ENCODE measurements around the gene C3orf18.

Gene C3orf18

GRCh38 chr3:50609763-50610085 is 42.2 kb upstream of the C3orf18 start:
- Histone ChIP-seq H3K27me3 (ENCODE audit: control insufficient read depth in 1 of 2, insufficient read depth in 2 of 2, low read length in 2 of 2) (no peaks in the 10 kb centered on the region), H3K4me3 (ENCODE audit: low read length in 2 of 2) (peak overlapping the region; percentile 63 to 85), H3K4me1 (ENCODE audit: control insufficient read depth, insufficient read depth, low read length) (peaks cover 45% of the 10 kb centered on the region), H3K27ac (ENCODE audit: low read length) (no peak overlapping the region), H3K9ac (ENCODE audit: low read length in 2 of 2) (no peak overlapping the region), H3K9me3 (ENCODE audit: control insufficient read depth in 2 of 2, low read length in 2 of 2) (no peaks in the 10 kb centered on the region), H3K36me3 (ENCODE audit: control insufficient read depth in 2 of 2, insufficient read depth in 2 of 2, low read length in 2 of 2) (peaks cover 10 to 16% of the 10 kb centered on the region in 2 donors)

GRCh38 chr3:50609071-50609762 is 41.7 kb upstream of the C3orf18 start:
- peak overlapping the region in 1 of 2 donors; percentile 85 for H3K4me3 ChIP-seq (ENCODE audit: low read length in 2 of 2)
- H3K9ac ChIP-seq (ENCODE audit: low read length in 2 of 2), result no peak overlapping the region

GRCh38 chr3:50608278-50608677 is 40.7 kb upstream of the C3orf18 start:
- peaks cover 42% of the 10 kb centered on the region for H3K4me1 ChIP-seq (ENCODE audit: control insufficient read depth, insufficient read depth, low read length)

More at GRCh38 chr3:50609071-50609762, 41.7 kb upstream of the C3orf18 start:
- H3K27ac ChIP-seq (ENCODE audit: low read length), result no peak overlapping the region
- H3K4me1 ChIP-seq (ENCODE audit: control insufficient read depth, insufficient read depth, low read length), result peaks cover 43% of the 10 kb centered on the region
- H3K27me3 ChIP-seq (ENCODE audit: control insufficient read depth in 1 of 2, insufficient read depth in 2 of 2, low read length in 2 of 2), result no peaks in the 10 kb centered on the region
- H3K36me3 ChIP-seq (ENCODE audit: control insufficient read depth in 2 of 2, insufficient read depth in 2 of 2, low read length in 2 of 2), result peaks cover 13 to 19% of the 10 kb centered on the region in 2 donors
- H3K9me3 ChIP-seq (ENCODE audit: control insufficient read depth in 2 of 2, low read length in 2 of 2), result no peaks in the 10 kb centered on the region

GRCh38 chr3:50607271-50608091 is 39.9 kb upstream of the C3orf18 start:
- no peaks in the 10 kb centered on the region for H3K9me3 ChIP-seq (ENCODE audit: control insufficient read depth in 2 of 2, low read length in 2 of 2)
- H3K4me3 ChIP-seq (ENCODE audit: low read length in 2 of 2), result no peak overlapping the region
- no peak overlapping the region for H3K27ac ChIP-seq (ENCODE audit: low read length)
- no peak overlapping the region for H3K9ac ChIP-seq (ENCODE audit: low read length in 2 of 2)
- peaks cover 13 to 23% of the 10 kb centered on the region in 2 donors for H3K36me3 ChIP-seq (ENCODE audit: control insufficient read depth in 2 of 2, insufficient read depth in 2 of 2, low read length in 2 of 2)
- no peaks in the 10 kb centered on the region for H3K27me3 ChIP-seq (ENCODE audit: control insufficient read depth in 1 of 2, insufficient read depth in 2 of 2, low read length in 2 of 2)
- peaks cover 46% of the 10 kb centered on the region for H3K4me1 ChIP-seq (ENCODE audit: control insufficient read depth, insufficient read depth, low read length)

More at GRCh38 chr3:50608278-50608677, 40.7 kb upstream of the C3orf18 start:
- no peaks in the 10 kb centered on the region for H3K9me3 ChIP-seq (ENCODE audit: control insufficient read depth in 2 of 2, low read length in 2 of 2)
- peak overlapping the region in 1 of 2 donors; percentile 8 for H3K4me3 ChIP-seq (ENCODE audit: low read length in 2 of 2)
- peak overlapping the region in 1 of 2 donors; percentile 13 for H3K9ac ChIP-seq (ENCODE audit: low read length in 2 of 2)
- H3K36me3 ChIP-seq (ENCODE audit: control insufficient read depth in 2 of 2, insufficient read depth in 2 of 2, low read length in 2 of 2), result peaks cover 13 to 23% of the 10 kb centered on the region in 2 donors
- H3K27ac ChIP-seq (ENCODE audit: low read length), result no peak overlapping the region
- no peaks in the 10 kb centered on the region for H3K27me3 ChIP-seq (ENCODE audit: control insufficient read depth in 1 of 2, insufficient read depth in 2 of 2, low read length in 2 of 2)

- Histone ChIP-seq H3K4me3 (ENCODE audit: low read length in 2 of 2) (no peak overlapping the region), H3K27ac (ENCODE audit: low read length) (no peak overlapping the region), H3K9ac (ENCODE audit: low read length in 2 of 2) (peak overlapping the region in 1 of 2 donors; percentile 21), H3K9me3 (ENCODE audit: control insufficient read depth in 2 of 2, low read length in 2 of 2) (no peaks in the 10 kb centered on the region), H3K36me3 (ENCODE audit: control insufficient read depth in 2 of 2, insufficient read depth in 2 of 2, low read length in 2 of 2) (peaks cover 13 to 23% of the 10 kb centered on the region in 2 donors), H3K27me3 (ENCODE audit: control insufficient read depth in 1 of 2, insufficient read depth in 2 of 2, low read length in 2 of 2) (no peaks in the 10 kb centered on the region), H3K4me1 (ENCODE audit: control insufficient read depth, insufficient read depth, low read length) (peaks cover 48% of the 10 kb centered on the region)
These were observed 39.0 kb upstream of the C3orf18 start for GRCh38 chr3:50606596-50606995.

GRCh38 chr3:50605901-50606326 is 38.4 kb upstream of the C3orf18 start:
- no peak overlapping the region for H3K9ac ChIP-seq (ENCODE audit: low read length in 2 of 2)
- peaks cover 13 to 23% of the 10 kb centered on the region in 2 donors for H3K36me3 ChIP-seq (ENCODE audit: control insufficient read depth in 2 of 2, insufficient read depth in 2 of 2, low read length in 2 of 2)
- H3K4me3 ChIP-seq (ENCODE audit: low read length in 2 of 2), result no peak overlapping the region
- H3K27ac ChIP-seq (ENCODE audit: low read length), result no peak overlapping the region
- no peaks in the 10 kb centered on the region for H3K27me3 ChIP-seq (ENCODE audit: control insufficient read depth in 1 of 2, insufficient read depth in 2 of 2, low read length in 2 of 2)
- no peaks in the 10 kb centered on the region for H3K9me3 ChIP-seq (ENCODE audit: control insufficient read depth in 2 of 2, low read length in 2 of 2)
- H3K4me1 ChIP-seq (ENCODE audit: control insufficient read depth, insufficient read depth, low read length), result peaks cover 48% of the 10 kb centered on the region

GRCh38 chr3:50604628-50605588 is 37.4 kb upstream of the C3orf18 start:
- H3K9ac ChIP-seq (ENCODE audit: low read length in 2 of 2), result peak overlapping the region in 1 of 2 donors; percentile 36
- H3K36me3 ChIP-seq (ENCODE audit: control insufficient read depth in 2 of 2, insufficient read depth in 2 of 2, low read length in 2 of 2), result peaks cover 13 to 23% of the 10 kb centered on the region in 2 donors

GRCh38 chr3:50604110-50604621 is 36.6 kb upstream of the C3orf18 start:
- H3K36me3 ChIP-seq (ENCODE audit: control insufficient read depth in 2 of 2, insufficient read depth in 2 of 2, low read length in 2 of 2), result peaks cover 13 to 23% of the 10 kb centered on the region in 2 donors
- H3K27me3 ChIP-seq (ENCODE audit: control insufficient read depth in 1 of 2, insufficient read depth in 2 of 2, low read length in 2 of 2), result no peaks in the 10 kb centered on the region
- no peak overlapping the region for H3K9ac ChIP-seq (ENCODE audit: low read length in 2 of 2)
- H3K27ac ChIP-seq (ENCODE audit: low read length), result peak overlapping the region; percentile 6
- no peak overlapping the region for H3K4me3 ChIP-seq (ENCODE audit: low read length in 2 of 2)
- H3K4me1 ChIP-seq (ENCODE audit: control insufficient read depth, insufficient read depth, low read length), result peaks cover 48% of the 10 kb centered on the region
- no peaks in the 10 kb centered on the region for H3K9me3 ChIP-seq (ENCODE audit: control insufficient read depth in 2 of 2, low read length in 2 of 2)

More at GRCh38 chr3:50604628-50605588, 37.4 kb upstream of the C3orf18 start:
- H3K4me3 ChIP-seq (ENCODE audit: low read length in 2 of 2), result no peak overlapping the region
- H3K9me3 ChIP-seq (ENCODE audit: control insufficient read depth in 2 of 2, low read length in 2 of 2), result no peaks in the 10 kb centered on the region
- H3K27me3 ChIP-seq (ENCODE audit: control insufficient read depth in 1 of 2, insufficient read depth in 2 of 2, low read length in 2 of 2), result no peaks in the 10 kb centered on the region
- H3K27ac ChIP-seq (ENCODE audit: low read length), result no peak overlapping the region
- H3K4me1 ChIP-seq (ENCODE audit: control insufficient read depth, insufficient read depth, low read length), result peaks cover 48% of the 10 kb centered on the region

- H3K27me3 ChIP-seq (ENCODE audit: control insufficient read depth in 1 of 2, insufficient read depth in 2 of 2, low read length in 2 of 2), result no peaks in the 10 kb centered on the region
- H3K36me3 ChIP-seq (ENCODE audit: control insufficient read depth in 2 of 2, insufficient read depth in 2 of 2, low read length in 2 of 2), result peaks cover 13 to 23% of the 10 kb centered on the region in 2 donors
- H3K4me1 ChIP-seq (ENCODE audit: control insufficient read depth, insufficient read depth, low read length), result peaks cover 48% of the 10 kb centered on the region
- H3K9me3 ChIP-seq (ENCODE audit: control insufficient read depth in 2 of 2, low read length in 2 of 2), result no peaks in the 10 kb centered on the region
- H3K9ac ChIP-seq (ENCODE audit: low read length in 2 of 2), result peak overlapping the region; percentile 78 to 79
- peak overlapping the region; percentile 99 for H3K27ac ChIP-seq (ENCODE audit: low read length)
- no peak overlapping the region for H3K4me3 ChIP-seq (ENCODE audit: low read length in 2 of 2)
These were observed 35.9 kb upstream of the C3orf18 start for GRCh38 chr3:50603261-50604109.
